Neural cell (in vitro differentiated cells): Measurements from ENCODE around the gene IL10RA.

Experiments used
- POLR2AphosphoS5 ChIP-seq: IDR thresholded peaks from 2 replicates; pipeline ENCODE4 v1.6.1; 2012
- TAF1 ChIP-seq: IDR thresholded peaks from 2 replicates; pipeline ENCODE4 v1.6.1; 2012; ENCODE audit warnings: low read depth

- no peak for TF ChIP-seq POLR2AphosphoS5
- no peak for TF ChIP-seq TAF1
Observed at GRCh38 chr11:118046051-118046963, 60.1 kb downstream of the IL10RA start.
